Hepatocyte (in vitro differentiated cells): ENCODE data around the gene DPH2.

Experiments used
- EZH2 ChIP-seq: fragments of 200-600 bp; sonication (generic); IDR thresholded peaks from 2 replicates; pipeline ENCODE4 v1.6.1; 2016; ENCODE audit warnings: antibody characterized with exemption, mild to moderate bottlenecking, borderline replicate concordance
- TF ChIP-seq, protein P1 (sequence below): fragments of 200-600 bp; sonication (generic); IDR thresholded peaks from 2 replicates; pipeline ENCODE4 v1.5.1; 2016; ENCODE audit warnings: antibody characterized with exemption, mild to moderate bottlenecking; ENCODE audit not compliant: poor library complexity

GRCh38 chr1:43921022-43921421, 48.8 kb upstream of the DPH2 start:
- no peak for TF ChIP-seq EZH2
- TF ChIP-seq, protein P1, sequence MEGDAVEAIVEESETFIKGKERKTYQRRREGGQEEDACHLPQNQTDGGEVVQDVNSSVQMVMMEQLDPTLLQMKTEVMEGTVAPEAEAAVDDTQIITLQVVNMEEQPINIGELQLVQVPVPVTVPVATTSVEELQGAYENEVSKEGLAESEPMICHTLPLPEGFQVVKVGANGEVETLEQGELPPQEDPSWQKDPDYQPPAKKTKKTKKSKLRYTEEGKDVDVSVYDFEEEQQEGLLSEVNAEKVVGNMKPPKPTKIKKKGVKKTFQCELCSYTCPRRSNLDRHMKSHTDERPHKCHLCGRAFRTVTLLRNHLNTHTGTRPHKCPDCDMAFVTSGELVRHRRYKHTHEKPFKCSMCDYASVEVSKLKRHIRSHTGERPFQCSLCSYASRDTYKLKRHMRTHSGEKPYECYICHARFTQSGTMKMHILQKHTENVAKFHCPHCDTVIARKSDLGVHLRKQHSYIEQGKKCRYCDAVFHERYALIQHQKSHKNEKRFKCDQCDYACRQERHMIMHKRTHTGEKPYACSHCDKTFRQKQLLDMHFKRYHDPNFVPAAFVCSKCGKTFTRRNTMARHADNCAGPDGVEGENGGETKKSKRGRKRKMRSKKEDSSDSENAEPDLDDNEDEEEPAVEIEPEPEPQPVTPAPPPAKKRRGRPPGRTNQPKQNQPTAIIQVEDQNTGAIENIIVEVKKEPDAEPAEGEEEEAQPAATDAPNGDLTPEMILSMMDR, result no peak
